Prostate gland (tissue), 2 donors: ENCODE measurements around the gene LGALS3BP. TPM values are rescaled to one million over a fixed set of nuclear protein-coding genes. Genes with fewer than 3 reads are reported as not detected.
A peak's percentile ranks its signal among the peaks of the same experiment; 100 is the strongest.

Source experiments
- DNase-seq: peaks from one replicate; pipeline ENCODE4 v3.0.0-alpha.2; 2019; ENCODE audit warnings: low spot score
- H3K27ac ChIP-seq, 2 donors: fragments of 200-600 bp; sonication (generic); 2 replicates each; pipeline ENCODE4 v1.5.1; 2017 to 2019
- H3K27me3 ChIP-seq: fragments of 200-600 bp; sonication (generic); replicated peaks from 2 replicates; pipeline ENCODE4 v1.5.1; 2019; ENCODE audit not compliant: insufficient read depth
- H3K36me3 ChIP-seq, 2 donors: fragments of 200-600 bp; sonication (generic); 1 replicate in 1 of 2; 2 replicates in 1 of 2; pipeline versions ENCODE4 v1.5.1 to v1.8.1; 2017 to 2019
- H3K4me1 ChIP-seq: fragments of 200-600 bp; sonication (generic); replicated peaks from 2 replicates; pipeline ENCODE4 v1.5.1; 2019
- H3K4me3 ChIP-seq, 2 donors: fragments of 200-600 bp; sonication (generic); 2 replicates each; pipeline ENCODE4 v1.5.1; 2017 to 2019
- H3K9me3 ChIP-seq: fragments of 200-600 bp; sonication (generic); 2 replicates; pipeline ENCODE4 v1.5.1; 2017
- POLR2A ChIP-seq: fragments of 450-650 bp; IDR thresholded peaks from one replicate; pipeline ENCODE4 v1.6.1; 2016; ENCODE audit warnings: antibody characterized with exemption, mild to moderate bottlenecking
- POLR2AphosphoS5 ChIP-seq: sonication (generic); formaldehyde crosslinking; IDR thresholded peaks from one replicate; pipeline ENCODE4 v1.6.1; 2017; ENCODE audit warnings: antibody characterized with exemption
- WGBS: methylation state at CpG from one replicate; pipeline ENCODE4 v1.1.5; 2018; 5-methylcytosine and 5-hydroxymethylcytosine counted together
- intact Hi-C: fragments of 100-400 bp; cut with DNase I; formaldehyde crosslinking; loops from one replicate; pipeline ENCODE4 v1.14.2; 2022
- total RNA-seq, 2 donors: library from RNA; depleted of rRNA; stranded (reverse); fragments of >200 nt; gene quantifications; one replicate each; pipeline ENCODE4 v1.1.0, GENCODE V29; 2016
- TF ChIP-seq, protein P1 (sequence below), 4 experiments: fragments of 200-600 bp in 2 of 4; fragments of 450-650 bp in 2 of 4; sonication (generic) in 2 of 4; IDR thresholded peaks; 1 replicate in 3 of 4; 2 replicates in 1 of 4; pipeline ENCODE4 v1.5.1; 2016 to 2019; ENCODE audit warnings: antibody characterized with exemption in 4 of 4, mild to moderate bottlenecking in 2 of 4, moderate library complexity in 2 of 4

Gene LGALS3BP
- total RNA-seq, 2 donors from 2014 or later = 570 to 890 TPM

DNA sequence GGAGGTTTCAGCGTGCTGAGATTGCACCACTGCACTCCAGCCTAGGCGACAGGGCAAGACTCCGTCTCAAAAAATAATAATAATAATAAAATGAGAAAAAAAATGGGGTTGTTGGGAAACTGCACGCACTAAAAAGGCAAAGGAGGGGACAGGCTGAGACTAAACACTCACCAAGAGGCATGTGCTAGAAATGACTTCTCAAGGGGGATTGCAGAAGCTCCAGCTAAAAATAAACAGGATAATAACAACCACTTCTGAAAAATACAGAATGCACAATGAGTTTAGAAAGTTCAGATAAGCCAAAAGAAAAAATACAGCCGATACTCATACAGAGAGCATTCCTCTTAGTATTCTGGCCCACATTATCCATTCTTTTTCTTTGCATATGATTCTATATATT, 39.5 kb downstream of the LGALS3BP start:
- no peak for DNase-seq
- H3K36me3 ChIP-seq = no peaks in the 10 kb centered on the region
- no peaks in the 10 kb centered on the region for H3K4me1 ChIP-seq
- no peaks in the 10 kb centered on the region for H3K9me3 ChIP-seq
- H3K4me3 ChIP-seq = no peak overlapping the region
- 76% methylated on average over 5 of the region's 5 CpGs for WGBS
- H3K27ac ChIP-seq = no peak overlapping the region
- intact Hi-C loops = no loop called here
- H3K27me3 ChIP-seq = no peaks in the 10 kb centered on the region
- TF ChIP-seq, protein P1, sequence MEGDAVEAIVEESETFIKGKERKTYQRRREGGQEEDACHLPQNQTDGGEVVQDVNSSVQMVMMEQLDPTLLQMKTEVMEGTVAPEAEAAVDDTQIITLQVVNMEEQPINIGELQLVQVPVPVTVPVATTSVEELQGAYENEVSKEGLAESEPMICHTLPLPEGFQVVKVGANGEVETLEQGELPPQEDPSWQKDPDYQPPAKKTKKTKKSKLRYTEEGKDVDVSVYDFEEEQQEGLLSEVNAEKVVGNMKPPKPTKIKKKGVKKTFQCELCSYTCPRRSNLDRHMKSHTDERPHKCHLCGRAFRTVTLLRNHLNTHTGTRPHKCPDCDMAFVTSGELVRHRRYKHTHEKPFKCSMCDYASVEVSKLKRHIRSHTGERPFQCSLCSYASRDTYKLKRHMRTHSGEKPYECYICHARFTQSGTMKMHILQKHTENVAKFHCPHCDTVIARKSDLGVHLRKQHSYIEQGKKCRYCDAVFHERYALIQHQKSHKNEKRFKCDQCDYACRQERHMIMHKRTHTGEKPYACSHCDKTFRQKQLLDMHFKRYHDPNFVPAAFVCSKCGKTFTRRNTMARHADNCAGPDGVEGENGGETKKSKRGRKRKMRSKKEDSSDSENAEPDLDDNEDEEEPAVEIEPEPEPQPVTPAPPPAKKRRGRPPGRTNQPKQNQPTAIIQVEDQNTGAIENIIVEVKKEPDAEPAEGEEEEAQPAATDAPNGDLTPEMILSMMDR (IDR thresholded peaks at IDR 0.05) = no peak
- TF ChIP-seq POLR2AphosphoS5 (no peak), POLR2A (no peak)

DNA sequence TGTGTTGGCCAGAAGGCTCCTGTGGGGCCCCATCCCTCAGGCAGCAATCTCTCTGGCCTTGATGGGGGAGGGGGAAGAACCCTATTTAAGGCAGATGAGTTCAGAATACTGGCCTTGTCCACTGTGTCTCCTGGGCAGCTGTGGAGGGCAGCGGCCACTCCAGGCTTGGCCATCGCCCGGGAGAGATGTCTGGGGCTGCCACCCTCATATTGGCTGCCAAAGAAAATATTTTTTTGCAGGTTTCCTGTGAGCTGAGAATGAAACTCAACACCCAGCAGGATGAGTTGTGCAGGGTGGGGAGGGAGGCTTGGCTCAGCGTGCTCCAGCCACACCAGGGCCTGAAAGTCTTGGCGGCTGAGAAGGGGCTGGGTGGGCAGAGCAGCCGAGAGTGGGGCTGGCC, 40.1 kb downstream of the LGALS3BP start:
- H3K27me3 ChIP-seq = no peaks in the 10 kb centered on the region
- TF ChIP-seq POLR2AphosphoS5 (no peak), POLR2A (no peak)
- TF ChIP-seq, protein P1 (IDR thresholded peaks at IDR 0.05) = no peak
- no peaks in the 10 kb centered on the region for H3K9me3 ChIP-seq
- no peak overlapping the region for H3K27ac ChIP-seq
- intact Hi-C loops = no loop called here
- no peaks in the 10 kb centered on the region for H3K36me3 ChIP-seq
- DNase-seq = no peak
- H3K4me3 ChIP-seq = no peak overlapping the region
- peaks cover 3% of the 10 kb centered on the region for H3K4me1 ChIP-seq
- WGBS = 69% methylated on average over 6 of the region's 6 CpGs

DNA sequence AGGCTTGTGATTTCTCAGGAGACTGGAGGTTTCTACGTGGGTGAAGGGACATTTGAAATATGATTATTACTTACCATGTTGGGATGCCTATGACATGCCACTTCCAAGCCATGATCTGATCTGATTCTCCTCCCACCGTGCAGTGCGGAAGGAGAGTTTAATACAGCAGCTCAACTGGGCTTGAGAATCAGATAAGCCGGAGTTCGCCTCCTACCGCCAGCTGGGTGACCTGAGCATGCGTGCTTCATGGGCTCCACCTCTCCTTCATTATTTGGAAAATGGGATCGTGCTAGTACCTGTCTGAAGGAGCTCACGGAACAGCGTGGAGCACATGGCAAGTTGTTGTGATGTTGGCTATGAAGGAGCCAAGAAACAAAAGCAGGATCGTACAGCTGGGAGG, 42.2 kb downstream of the LGALS3BP start:
- WGBS = 57% methylated on average over 11 of the region's 11 CpGs
- H3K27me3 ChIP-seq = no peaks in the 10 kb centered on the region
- no peaks in the 10 kb centered on the region for H3K36me3 ChIP-seq
- peaks cover 14% of the 10 kb centered on the region for H3K4me1 ChIP-seq
- H3K4me3 ChIP-seq = no peak overlapping the region
- intact Hi-C loops = no loop called here
- TF ChIP-seq POLR2A = no peak
- no peaks in the 10 kb centered on the region for H3K9me3 ChIP-seq
- no peak for DNase-seq
- no peak overlapping the region for H3K27ac ChIP-seq

DNA sequence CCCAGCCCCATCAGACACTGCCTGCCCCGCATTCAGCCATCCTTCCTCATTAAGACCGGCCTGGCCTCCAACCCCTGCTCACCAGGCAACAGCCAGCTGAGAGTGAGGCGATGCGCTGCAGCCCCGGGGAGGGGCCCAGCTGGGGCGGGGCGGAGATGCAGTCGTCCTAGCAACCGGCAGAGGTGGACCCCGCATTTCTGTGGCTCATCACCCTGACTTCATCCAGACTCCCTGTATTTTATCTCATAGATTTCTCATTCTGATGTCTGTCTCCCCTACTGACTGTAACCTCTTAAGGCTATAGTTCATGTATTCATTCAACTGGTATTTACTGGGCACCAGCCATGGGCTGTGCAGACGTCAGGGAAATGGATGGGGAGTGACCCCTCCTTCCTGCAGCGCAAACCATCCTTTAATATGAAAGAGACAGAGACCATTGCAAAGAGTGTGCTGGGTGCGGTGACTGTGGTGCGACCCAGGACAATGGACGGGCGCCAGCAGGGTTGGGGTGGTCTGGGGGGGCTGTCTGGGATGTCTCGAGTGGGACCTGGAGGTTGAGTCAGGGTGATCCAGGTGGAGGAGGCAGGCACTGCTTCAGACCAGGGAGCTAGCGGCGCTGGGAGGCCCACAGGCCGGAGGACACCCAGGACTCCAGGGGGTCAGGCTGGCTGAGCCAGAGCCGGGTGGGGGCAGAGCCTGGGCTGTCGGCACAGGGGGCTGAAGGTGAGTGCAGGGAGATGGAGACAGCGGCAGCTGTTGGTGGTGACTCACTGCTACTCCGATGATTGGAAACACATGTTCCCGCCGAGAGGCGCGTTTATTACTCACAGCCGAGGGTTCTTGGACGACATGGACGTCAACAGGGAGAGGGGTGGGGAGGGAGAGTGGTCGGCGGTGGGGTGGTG, 44.1 kb downstream of the LGALS3BP start:
- DNase-seq = no peak
- no peak overlapping the region for H3K4me3 ChIP-seq
- TF ChIP-seq POLR2A = no peak
- TF ChIP-seq, protein P1 (IDR thresholded peaks at IDR 0.05) = no peak
- peak; percentile 59 for TF ChIP-seq POLR2AphosphoS5
- WGBS = 49% methylated on average over 33 of the region's 33 CpGs
- H3K27me3 ChIP-seq = no peaks in the 10 kb centered on the region
- peaks cover 14% of the 10 kb centered on the region for H3K4me1 ChIP-seq
- intact Hi-C loops = no loop called here
- H3K36me3 ChIP-seq = no peaks in the 10 kb centered on the region
- H3K9me3 ChIP-seq = no peaks in the 10 kb centered on the region
- H3K27ac ChIP-seq = peak overlapping the region; percentile 92

DNA sequence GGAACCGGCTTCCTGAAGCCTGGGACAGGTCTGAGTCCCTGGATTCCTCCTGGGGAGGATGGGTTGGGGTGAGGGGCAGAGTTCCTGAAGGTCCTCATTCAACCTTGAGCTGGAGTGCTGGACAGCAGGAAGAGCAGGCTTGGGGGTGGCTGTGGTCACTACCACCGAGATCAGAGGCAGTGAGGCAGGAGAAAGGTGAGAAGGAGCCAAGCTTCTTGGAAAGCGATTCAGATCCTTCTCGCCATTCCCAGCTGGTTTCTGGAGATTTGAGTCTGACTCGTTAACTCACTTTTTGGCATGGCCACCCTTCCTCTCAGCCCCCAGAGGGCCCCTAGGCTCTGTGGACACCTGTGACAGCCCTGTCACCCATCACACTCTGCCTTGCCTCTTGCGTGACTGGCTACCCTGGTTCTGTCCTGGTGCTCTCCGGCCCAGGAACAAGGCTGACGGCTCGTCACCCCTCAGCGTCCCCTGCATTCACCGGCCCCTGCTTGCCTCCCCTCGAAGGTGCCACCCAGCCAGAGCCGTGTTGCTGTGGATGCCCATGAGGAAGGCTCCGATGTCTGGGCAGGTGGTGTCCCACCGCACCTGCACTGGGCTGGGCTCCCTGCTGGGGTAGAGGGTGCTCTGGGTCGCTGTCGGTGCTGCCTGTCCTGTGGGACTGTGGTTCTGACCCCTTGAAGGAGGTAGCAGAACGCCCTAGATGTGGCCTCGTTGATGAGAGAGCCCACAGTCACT, 44.9 kb downstream of the LGALS3BP start:
- Histone ChIP-seq H3K27me3 (no peaks in the 10 kb centered on the region), H3K4me3 (no peak overlapping the region), H3K4me1 (peaks cover 14% of the 10 kb centered on the region), H3K9me3 (no peaks in the 10 kb centered on the region), H3K36me3 (no peaks in the 10 kb centered on the region), H3K27ac (peak overlapping the region; percentile 92)
- no peak for DNase-seq
- WGBS = 59% methylated on average over 18 of the region's 19 CpGs
- intact Hi-C loops = loop anchor here (5.0 kb wide), 1 partner anchor 37 kb away; no protein-coding TSS in a partner anchor
- TF ChIP-seq POLR2AphosphoS5 = no peak
- TF ChIP-seq POLR2A = no peak
